Measurements from ENCODE around the gene PHEX. TPM values are rescaled to one million over a fixed set of nuclear protein-coding genes. Genes with fewer than 3 reads are reported as not detected.

The PHEX gene
- total and polyA plus RNA-seq, 2 experiments from 2014 or later, result 0.05 to 0.21 TPM

DNA sequence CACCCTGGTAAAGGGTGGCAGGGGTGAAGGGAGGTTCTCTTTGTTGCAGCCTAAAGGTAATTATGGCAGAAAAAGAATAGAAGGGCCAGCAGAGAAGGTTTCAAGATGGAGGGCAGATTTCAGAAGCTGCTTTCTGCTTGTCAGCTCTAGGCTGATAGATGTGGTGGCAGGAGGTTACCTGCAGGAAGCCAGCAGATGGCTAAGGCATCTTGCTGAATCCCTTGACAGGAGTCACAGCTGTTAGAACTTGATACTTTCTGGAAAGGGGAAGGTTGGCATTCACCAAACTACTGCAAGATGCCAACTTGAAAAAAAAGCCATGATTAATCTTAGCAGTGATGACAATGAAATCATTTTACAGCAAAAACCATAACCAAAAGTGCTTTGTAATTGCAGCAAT lies 171.1 kb downstream of the PHEX start:
- no peak for TF ChIP-seq ZNF331 (CRISPR knock-in tag; IDR thresholded peaks at IDR 0.05; ENCODE audit: low read depth)
- no peak for TF ChIP-seq CREB1 (CRISPR knock-in tag; IDR thresholded peaks at IDR 0.05; ENCODE audit: low read depth)
- no peak for TF ChIP-seq NANOG (IDR thresholded peaks at IDR 0.05; ENCODE audit: borderline replicate concordance)
- TF ChIP-seq, protein P1, sequence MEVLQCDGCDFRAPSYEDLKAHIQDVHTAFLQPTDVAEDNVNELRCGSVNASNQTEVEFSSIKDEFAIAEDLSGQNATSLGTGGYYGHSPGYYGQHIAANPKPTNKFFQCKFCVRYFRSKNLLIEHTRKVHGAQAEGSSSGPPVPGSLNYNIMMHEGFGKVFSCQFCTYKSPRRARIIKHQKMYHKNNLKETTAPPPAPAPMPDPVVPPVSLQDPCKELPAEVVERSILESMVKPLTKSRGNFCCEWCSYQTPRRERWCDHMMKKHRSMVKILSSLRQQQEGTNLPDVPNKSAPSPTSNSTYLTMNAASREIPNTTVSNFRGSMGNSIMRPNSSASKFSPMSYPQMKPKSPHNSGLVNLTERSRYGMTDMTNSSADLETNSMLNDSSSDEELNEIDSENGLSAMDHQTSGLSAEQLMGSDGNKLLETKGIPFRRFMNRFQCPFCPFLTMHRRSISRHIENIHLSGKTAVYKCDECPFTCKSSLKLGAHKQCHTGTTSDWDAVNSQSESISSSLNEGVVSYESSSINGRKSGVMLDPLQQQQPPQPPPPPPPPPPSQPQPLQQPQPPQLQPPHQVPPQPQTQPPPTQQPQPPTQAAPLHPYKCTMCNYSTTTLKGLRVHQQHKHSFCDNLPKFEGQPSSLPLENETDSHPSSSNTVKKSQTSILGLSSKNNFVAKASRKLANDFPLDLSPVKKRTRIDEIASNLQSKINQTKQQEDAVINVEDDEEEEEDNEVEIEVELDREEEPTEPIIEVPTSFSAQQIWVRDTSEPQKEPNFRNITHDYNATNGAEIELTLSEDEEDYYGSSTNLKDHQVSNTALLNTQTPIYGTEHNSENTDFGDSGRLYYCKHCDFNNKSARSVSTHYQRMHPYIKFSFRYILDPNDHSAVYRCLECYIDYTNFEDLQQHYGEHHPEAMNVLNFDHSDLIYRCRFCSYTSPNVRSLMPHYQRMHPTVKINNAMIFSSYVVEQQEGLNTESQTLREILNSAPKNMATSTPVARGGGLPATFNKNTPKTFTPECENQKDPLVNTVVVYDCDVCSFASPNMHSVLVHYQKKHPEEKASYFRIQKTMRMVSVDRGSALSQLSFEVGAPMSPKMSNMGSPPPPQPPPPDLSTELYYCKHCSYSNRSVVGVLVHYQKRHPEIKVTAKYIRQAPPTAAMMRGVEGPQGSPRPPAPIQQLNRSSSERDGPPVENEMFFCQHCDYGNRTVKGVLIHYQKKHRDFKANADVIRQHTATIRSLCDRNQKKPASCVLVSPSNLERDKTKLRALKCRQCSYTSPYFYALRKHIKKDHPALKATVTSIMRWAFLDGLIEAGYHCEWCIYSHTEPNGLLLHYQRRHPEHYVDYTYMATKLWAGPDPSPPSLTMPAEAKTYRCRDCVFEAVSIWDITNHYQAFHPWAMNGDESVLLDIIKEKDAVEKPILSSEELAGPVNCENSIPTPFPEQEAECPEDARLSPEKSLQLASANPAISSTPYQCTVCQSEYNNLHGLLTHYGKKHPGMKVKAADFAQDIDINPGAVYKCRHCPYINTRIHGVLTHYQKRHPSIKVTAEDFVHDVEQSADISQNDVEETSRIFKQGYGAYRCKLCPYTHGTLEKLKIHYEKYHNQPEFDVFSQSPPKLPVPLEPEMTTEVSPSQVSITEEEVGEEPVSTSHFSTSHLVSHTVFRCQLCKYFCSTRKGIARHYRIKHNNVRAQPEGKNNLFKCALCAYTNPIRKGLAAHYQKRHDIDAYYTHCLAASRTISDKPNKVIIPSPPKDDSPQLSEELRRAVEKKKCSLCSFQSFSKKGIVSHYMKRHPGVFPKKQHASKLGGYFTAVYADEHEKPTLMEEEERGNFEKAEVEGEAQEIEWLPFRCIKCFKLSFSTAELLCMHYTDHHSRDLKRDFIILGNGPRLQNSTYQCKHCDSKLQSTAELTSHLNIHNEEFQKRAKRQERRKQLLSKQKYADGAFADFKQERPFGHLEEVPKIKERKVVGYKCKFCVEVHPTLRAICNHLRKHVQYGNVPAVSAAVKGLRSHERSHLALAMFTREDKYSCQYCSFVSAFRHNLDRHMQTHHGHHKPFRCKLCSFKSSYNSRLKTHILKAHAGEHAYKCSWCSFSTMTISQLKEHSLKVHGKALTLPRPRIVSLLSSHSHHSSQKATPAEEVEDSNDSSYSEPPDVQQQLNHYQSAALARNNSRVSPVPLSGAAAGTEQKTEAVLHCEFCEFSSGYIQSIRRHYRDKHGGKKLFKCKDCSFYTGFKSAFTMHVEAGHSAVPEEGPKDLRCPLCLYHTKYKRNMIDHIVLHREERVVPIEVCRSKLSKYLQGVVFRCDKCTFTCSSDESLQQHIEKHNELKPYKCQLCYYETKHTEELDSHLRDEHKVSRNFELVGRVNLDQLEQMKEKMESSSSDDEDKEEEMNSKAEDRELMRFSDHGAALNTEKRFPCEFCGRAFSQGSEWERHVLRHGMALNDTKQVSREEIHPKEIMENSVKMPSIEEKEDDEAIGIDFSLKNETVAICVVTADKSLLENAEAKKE (CRISPR knock-in tag; IDR thresholded peaks at IDR 0.05), result no peak
- no peak for TF ChIP-seq EZH2phosphoT487 (IDR thresholded peaks at IDR 0.05; ENCODE audit: unreplicated experiment)
- no peak for TF ChIP-seq ZNF114 (CRISPR knock-in tag; IDR thresholded peaks at IDR 0.05)
- no peak for TF ChIP-seq ETS1 (IDR thresholded peaks at IDR 0.05)
- no peak for TF ChIP-seq POLR2AphosphoS5 (IDR thresholded peaks at IDR 0.05; ENCODE audit: low read depth)
- no peak for TF ChIP-seq JUNB (IDR thresholded peaks at IDR 0.05; ENCODE audit: unreplicated experiment)
- no peak for TF ChIP-seq CTCF (conservative IDR thresholded peaks at IDR 0.05; ENCODE audit: low read depth in 2 of 2)
- no peak for TF ChIP-seq STAT1 (IDR thresholded peaks at IDR 0.05; ENCODE audit: unreplicated experiment)
- TF ChIP-seq, protein P2, sequence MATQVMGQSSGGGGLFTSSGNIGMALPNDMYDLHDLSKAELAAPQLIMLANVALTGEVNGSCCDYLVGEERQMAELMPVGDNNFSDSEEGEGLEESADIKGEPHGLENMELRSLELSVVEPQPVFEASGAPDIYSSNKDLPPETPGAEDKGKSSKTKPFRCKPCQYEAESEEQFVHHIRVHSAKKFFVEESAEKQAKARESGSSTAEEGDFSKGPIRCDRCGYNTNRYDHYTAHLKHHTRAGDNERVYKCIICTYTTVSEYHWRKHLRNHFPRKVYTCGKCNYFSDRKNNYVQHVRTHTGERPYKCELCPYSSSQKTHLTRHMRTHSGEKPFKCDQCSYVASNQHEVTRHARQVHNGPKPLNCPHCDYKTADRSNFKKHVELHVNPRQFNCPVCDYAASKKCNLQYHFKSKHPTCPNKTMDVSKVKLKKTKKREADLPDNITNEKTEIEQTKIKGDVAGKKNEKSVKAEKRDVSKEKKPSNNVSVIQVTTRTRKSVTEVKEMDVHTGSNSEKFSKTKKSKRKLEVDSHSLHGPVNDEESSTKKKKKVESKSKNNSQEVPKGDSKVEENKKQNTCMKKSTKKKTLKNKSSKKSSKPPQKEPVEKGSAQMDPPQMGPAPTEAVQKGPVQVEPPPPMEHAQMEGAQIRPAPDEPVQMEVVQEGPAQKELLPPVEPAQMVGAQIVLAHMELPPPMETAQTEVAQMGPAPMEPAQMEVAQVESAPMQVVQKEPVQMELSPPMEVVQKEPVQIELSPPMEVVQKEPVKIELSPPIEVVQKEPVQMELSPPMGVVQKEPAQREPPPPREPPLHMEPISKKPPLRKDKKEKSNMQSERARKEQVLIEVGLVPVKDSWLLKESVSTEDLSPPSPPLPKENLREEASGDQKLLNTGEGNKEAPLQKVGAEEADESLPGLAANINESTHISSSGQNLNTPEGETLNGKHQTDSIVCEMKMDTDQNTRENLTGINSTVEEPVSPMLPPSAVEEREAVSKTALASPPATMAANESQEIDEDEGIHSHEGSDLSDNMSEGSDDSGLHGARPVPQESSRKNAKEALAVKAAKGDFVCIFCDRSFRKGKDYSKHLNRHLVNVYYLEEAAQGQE (IDR thresholded peaks at IDR 0.05; ENCODE audit: unreplicated experiment), result no peak
- TF ChIP-seq EZH2 (IDR thresholded peaks at IDR 0.05; ENCODE audit: low read depth, unreplicated experiment), result no peak
- H3K4me3 ChIP-seq, result no peak overlapping the region
- ATAC-seq (no peak), DNase-seq (ENCODE audit: low spot score) (no peak)
- H3K27me3 ChIP-seq (ENCODE audit: insufficient read depth), result no peaks in the 10 kb centered on the region
- no peak overlapping the region for H3K27ac ChIP-seq (ENCODE audit: low read depth)
- H3F3A ChIP-seq (replicated peaks; ENCODE audit: low read depth), result no peaks in the 10 kb centered on the region
- H3K79me2 ChIP-seq (replicated peaks; ENCODE audit: insufficient read depth), result no peaks in the 10 kb centered on the region
- no peaks in the 10 kb centered on the region for H3K9me3 Mint-ChIP-seq
- no peaks in the 10 kb centered on the region for H3K36me3 ChIP-seq (ENCODE audit: insufficient read depth)
- H3K9me2 ChIP-seq (ENCODE audit: insufficient read depth), result no peaks in the 10 kb centered on the region
- H3K36me3 Mint-ChIP-seq (ENCODE audit: low read depth), result no peaks in the 10 kb centered on the region
- no peaks in the 10 kb centered on the region for H3K4me1 ChIP-seq (ENCODE audit: insufficient read depth)
- H3K4me1 Mint-ChIP-seq, result peaks cover 2% of the 10 kb centered on the region; the same call in 1 of the 3 replicates
- no peak overlapping the region for H2AFZ ChIP-seq
- H3K4me3 Mint-ChIP-seq, result no peak overlapping the region
- no peak overlapping the region for H3K4me2 ChIP-seq
- H3K27me3 Mint-ChIP-seq (ENCODE audit: insufficient read depth, low read depth, poor library complexity), result no peaks in the 10 kb centered on the region
- H4K20me1 ChIP-seq (replicated peaks; ENCODE audit: insufficient read depth), result no peaks in the 10 kb centered on the region
- H3K27ac Mint-ChIP-seq, result no peak overlapping the region
